Measurements from ENCODE around the gene TSEN54.

The TSEN54 gene

GRCh38 chr17:75549246-75550138, 33.2 kb downstream of the TSEN54 start:
- DNase-seq: no peak

- DNase-seq: no peak
Observed at GRCh38 chr17:75550139-75550465, 33.8 kb downstream of the TSEN54 start.

- DNase-seq: no peak
Observed at GRCh38 chr17:75551266-75551665, 34.9 kb downstream of the TSEN54 start.

- no peak for DNase-seq
Observed at GRCh38 chr17:75552425-75553294, 36.3 kb downstream of the TSEN54 start.

GRCh38 chr17:75553295-75554110, 37.2 kb downstream of the TSEN54 start:
- DNase-seq: no peak

DNA sequence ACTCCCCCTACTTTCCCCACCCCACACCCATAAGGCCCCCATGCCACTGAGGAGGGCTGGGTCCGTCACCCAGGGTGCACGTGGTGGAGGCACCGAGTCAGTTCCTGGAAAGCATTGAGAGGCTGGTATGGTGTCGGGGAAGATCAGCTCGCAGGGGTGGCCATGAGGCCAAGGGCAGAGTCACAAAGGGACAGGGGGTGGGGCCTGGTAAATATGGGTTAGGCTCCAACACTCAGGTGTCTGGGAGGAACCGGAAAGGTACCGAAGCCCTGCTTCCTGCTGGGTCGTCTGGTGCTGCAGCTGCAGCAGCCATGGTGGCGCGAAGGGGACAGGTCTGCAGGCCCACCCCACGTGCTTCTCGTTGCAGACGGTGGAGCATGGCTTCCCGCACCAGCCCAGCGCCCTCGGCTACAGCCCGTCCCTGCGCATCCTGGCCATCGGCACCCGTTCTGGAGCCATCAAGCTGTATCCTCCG, 39.4 kb downstream of the TSEN54 start:
- no peak for DNase-seq

DNA sequence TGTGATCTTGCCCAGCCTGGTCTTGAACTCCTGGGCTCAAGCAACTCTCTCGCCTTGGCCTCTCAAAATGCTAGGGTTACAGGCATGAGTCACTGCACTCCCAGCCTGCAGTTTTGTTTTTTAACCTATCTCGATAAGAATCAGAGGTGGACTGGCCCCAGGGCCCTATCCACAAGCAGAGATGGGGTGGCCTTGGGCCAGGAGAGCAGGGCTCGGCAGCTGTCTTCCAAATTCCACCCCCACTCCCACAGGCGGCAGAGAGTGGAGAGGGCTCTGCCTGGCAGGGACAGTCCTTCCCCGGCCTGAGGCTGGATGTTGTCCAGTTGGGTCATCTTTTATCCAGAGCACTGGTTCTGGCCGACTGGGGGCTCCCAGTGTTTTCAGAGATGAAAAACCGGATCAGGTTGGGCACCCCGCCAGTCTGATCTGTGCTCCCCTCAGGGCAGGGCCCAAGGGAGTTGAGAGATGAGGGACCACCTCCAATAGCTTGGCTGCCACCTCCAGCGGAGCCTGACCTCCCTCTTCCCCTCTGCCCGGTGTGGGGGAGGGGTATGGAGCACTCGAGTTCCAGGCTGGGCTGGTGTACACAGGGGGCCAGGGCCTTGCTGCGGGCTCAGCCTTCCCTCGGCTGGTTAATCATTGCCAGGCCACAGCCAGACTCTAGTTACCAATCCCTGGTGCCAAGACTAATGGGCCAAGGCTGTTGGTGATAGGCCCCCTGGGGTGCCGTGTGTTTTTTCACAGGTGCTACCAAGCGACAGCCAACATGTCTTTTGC, 40.9 kb downstream of the TSEN54 start:
- DNase-seq: no peak

DNA sequence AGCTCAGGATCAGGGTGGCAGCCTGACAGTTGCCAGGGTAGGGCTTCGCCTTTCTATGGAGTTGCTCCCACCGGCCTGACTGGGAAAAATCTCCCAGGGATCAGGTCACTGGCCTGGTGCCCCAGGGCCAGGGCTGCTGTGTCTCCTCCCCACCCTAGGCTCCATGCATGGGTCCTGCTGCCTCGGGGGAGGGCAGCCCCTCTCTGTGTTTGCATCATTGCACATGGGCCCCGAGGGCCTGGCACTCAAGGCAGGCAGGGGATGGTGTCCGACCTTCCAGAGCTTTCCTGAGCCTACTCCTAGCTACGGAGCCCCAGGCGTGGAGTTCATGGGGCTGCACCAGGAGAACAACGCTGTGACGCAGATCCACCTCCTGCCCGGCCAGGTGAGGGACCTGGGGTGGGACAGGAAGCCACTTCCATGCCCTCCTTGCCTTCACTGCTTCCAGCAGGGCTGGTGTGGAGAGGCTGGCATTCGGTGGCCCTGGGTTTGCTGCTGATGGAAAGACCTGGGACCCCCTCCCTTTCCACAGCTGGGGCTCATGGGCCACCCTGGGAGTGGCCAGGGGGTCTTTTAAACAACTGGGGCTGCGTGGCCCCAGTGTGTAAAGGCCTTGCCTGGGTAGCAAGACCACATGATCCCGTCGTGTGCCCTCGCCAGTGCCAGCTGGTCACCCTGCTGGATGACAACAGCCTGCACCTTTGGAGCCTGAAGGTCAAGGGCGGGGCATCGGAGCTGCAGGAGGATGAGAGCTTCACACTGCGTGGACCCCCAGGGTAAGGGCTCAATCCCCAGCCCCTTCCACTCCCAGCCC, 41.7 kb downstream of the TSEN54 start:
- DNase-seq: no peak

- no peak for DNase-seq
Observed at GRCh38 chr17:75558666-75559530, 42.6 kb downstream of the TSEN54 start.

- DNase-seq: no peak
Observed at GRCh38 chr17:75559958-75560533, 43.7 kb downstream of the TSEN54 start.

DNA sequence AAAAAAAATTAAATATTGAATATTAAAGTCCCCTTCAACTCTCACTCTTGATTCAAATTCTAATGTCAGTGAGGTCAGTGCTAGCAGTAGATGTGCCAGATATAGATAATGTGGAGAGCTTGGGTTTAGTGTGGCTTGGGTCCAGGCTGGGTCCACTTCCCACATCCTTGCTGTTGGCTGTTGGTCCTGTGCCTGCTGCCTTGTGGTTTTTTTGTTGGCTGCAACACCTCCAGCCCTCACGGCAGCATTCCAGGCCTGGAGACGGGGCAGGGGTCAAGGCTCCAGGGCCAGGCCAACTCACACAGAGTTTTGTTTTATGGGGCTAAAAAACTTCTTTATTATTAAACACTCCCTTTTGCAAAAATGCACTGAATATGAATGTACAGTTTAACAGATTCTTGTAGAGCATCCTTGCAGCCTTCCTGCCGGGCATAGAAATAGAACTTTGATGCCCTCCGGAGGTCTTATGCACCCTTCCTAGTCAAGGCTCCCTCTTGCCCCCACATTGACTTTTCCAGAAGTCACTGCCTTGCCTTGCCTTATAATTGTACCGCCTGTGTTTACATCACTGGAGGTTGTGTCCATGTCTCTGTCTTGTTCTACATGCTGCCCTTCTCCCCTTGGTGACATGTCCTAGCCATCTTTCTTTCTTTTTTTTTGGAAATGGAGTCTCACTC, 45.7 kb downstream of the TSEN54 start:
- DNase-seq: no peak

- no peak for DNase-seq
Observed at GRCh38 chr17:75563063-75563758, 46.9 kb downstream of the TSEN54 start.

GRCh38 chr17:75564195-75564594, 47.9 kb downstream of the TSEN54 start:
- DNase-seq: no peak

- DNase-seq: no peak
Observed at GRCh38 chr17:75565066-75565465, 48.7 kb downstream of the TSEN54 start.

- no peak for DNase-seq
Observed at GRCh38 chr17:75565618-75566017, 49.3 kb downstream of the TSEN54 start.

DNA sequence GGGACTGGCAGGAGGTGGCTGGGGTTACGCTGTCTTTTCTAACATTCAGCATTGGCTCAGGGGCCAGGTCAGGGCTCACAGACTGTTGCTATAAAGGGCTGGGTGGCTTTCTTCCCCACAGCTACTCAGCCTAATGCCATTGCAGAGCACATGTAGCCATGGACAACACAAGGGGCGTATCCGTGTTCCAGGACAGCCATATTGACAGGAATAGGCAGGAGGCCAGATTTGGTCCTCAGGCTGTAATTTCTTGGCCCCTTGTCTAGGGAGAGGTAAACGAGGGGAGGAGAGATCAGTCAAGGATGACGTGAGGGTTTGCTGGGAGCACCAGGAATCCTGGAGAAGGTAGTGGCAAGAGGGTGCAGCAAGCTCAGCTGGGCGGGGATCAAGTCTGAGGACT, 50.1 kb downstream of the TSEN54 start:
- no peak for DNase-seq

DNA sequence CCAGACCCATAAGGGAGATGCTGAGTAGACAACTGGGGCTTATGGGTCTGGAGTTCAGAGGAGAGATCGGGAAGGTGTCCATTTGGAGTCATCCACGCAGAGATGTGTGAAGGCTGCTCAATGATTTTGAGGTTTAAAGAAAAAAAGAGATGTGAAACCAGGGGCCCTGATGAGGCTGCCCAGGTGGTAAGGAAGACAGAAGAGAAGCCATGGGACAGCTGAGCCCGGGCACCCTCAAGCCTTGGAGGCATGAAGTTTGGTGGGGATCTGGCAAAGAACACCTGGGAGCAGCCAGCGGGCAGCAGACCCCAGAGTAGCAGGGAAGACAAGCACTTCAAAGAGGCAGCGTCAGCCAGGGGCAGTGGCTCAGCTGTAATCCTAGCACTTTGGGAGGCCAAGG, 50.5 kb downstream of the TSEN54 start:
- DNase-seq: no peak

- no peak for DNase-seq
Observed at GRCh38 chr17:75568412-75569255, 52.3 kb downstream of the TSEN54 start.
